ENCODE results near the gene TMEM100. TPM values are rescaled to one million over a fixed set of nuclear protein-coding genes. Genes with fewer than 3 reads are reported as not detected.
A peak's percentile ranks its signal among the peaks of the same experiment; 100 is the strongest.

Gene TMEM100, protein sequence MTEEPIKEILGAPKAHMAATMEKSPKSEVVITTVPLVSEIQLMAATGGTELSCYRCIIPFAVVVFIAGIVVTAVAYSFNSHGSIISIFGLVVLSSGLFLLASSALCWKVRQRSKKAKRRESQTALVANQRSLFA
- total RNA-seq (ENCODE audit: low replicate concordance) = 2.5 and 21.4 TPM in 2 replicates
- long read RNA-seq, partial matches to known transcripts = 0 of 8 reads
- long read RNA-seq, other reads (novel, unspliced or antisense) = 6 of 8 reads

DNA sequence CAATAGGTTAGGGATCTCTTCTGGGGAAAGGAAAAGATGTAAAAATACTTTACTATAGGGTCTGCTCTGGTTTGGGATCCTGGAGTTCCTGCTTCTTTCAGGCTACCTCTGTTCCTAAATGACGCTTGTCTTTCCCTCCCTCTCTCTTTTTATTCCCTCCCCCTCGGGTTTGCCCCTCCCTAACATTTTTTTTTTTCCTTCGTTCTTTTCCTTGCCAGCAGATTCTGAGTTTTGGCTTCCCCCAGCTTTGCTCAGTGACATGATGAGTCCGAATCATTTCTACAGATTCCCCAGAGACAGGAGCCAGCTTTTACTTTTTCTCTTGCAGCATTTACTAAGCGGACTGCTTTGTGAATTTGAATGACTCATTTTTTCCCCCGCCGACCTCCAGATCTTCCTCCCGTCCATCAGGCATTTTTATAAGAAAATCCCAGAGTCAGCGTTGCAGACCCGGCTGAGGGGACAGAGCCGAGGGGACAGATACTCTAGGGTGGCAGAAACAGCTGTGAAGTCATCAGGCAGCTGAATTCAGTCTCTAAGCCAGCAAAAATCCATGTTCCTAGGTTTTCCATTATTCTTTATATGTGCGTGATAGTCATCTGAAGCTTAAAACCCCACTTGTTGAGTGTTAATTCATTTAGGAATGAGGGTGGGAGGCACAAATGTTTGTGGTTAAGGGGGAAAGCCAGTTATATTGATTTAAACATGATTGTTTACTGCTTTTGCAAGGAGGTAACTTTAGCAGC lies at the start of gene TMEM100:
Gene TMEM100 (minus strand): TSS at position 123 of the 746 bp plus-strand sequence. CDS start 1,794 bp downstream, outside the sequence.
- H3K9me3 Mint-ChIP-seq = no peaks in the 10 kb centered on the region
- TF ChIP-seq, protein P1, sequence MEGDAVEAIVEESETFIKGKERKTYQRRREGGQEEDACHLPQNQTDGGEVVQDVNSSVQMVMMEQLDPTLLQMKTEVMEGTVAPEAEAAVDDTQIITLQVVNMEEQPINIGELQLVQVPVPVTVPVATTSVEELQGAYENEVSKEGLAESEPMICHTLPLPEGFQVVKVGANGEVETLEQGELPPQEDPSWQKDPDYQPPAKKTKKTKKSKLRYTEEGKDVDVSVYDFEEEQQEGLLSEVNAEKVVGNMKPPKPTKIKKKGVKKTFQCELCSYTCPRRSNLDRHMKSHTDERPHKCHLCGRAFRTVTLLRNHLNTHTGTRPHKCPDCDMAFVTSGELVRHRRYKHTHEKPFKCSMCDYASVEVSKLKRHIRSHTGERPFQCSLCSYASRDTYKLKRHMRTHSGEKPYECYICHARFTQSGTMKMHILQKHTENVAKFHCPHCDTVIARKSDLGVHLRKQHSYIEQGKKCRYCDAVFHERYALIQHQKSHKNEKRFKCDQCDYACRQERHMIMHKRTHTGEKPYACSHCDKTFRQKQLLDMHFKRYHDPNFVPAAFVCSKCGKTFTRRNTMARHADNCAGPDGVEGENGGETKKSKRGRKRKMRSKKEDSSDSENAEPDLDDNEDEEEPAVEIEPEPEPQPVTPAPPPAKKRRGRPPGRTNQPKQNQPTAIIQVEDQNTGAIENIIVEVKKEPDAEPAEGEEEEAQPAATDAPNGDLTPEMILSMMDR (conservative IDR thresholded peaks at IDR 0.05) = no peak
- no peaks in the 10 kb centered on the region for H3K36me3 Mint-ChIP-seq
- peak within 1 kb of the TSS; percentile 83 for H3K4me3 Mint-ChIP-seq
- H3K27me3 Mint-ChIP-seq = peaks cover 16% of the 10 kb centered on the region
- H3K4me1 Mint-ChIP-seq (ENCODE audit: unreplicated experiment) = peaks cover 60% of the 10 kb centered on the region
- DNase-seq (ENCODE audit: extremely low spot score, unreplicated experiment) = no peak
- peak within 1 kb of the TSS; percentile 52 for H3K27ac Mint-ChIP-seq

DNA sequence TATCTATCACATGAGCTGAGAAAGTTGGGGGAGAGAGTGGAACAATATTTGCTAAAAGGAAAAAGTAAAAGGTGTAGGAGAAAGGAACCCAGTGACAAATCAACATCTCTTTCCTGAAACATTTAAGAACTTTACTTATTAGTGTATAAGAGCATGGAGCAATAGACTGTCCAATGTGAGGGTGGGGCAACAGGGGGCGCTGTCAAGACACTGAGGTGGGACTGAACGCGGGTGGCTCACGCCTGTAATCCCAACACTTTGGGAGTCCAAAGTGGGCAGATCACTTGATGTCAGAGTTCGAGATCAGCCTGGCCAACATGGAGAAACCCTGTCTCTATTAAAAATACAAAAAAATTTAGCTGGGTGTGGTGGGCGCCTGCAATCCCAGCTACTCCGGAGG lies 49.4 kb upstream of the TMEM100 start:
- DNase-seq (ENCODE audit: extremely low spot score, unreplicated experiment) = no peak
- no peak overlapping the region for H3K27ac Mint-ChIP-seq
- H3K27me3 Mint-ChIP-seq = no peaks in the 10 kb centered on the region
- TF ChIP-seq, protein P1 (conservative IDR thresholded peaks at IDR 0.05) = no peak
- H3K9me3 Mint-ChIP-seq = no peaks in the 10 kb centered on the region
- peaks cover 59% of the 10 kb centered on the region for H3K36me3 Mint-ChIP-seq
- H3K4me1 Mint-ChIP-seq (ENCODE audit: unreplicated experiment) = peaks cover 31% of the 10 kb centered on the region
- H3K4me3 Mint-ChIP-seq = no peak overlapping the region

DNA sequence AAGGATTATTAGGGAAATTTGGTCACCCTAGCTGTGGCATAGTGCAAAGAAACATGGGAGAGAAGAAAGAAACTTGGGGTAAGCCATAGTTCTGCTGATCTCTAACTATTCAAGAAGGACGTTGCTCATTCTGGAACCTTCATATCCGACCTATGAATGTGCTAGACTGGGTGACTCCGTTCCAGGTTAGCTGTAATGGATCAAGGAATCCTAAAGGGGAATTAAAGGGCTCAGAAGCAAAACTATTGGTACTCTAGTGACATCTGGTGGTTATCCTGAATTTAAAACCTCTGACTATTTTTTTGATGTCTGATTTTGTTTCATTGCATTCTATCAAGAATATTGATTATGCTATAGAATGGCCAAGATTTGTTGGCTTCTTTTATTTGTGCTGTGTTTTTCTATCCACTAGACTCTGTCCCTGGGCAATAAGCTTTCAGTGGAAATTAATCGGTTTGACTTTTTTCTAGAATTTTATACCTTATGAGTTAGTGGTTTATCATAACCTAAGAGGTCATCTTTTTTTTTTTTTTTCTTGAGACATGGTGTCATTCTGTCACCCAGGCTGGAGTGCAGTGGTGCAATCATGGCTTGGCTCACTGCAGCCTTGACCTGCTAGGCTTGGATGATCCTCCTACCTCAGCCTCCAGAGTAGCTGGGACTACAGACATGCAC lies 47.7 kb upstream of the TMEM100 start:
- Mint-ChIP-seq H3K9me3 (no peaks in the 10 kb centered on the region), H3K4me1 (ENCODE audit: unreplicated experiment) (peaks cover 25% of the 10 kb centered on the region), H3K36me3 (peaks cover 49% of the 10 kb centered on the region), H3K27me3 (no peaks in the 10 kb centered on the region), H3K27ac (no peak overlapping the region), H3K4me3 (no peak overlapping the region)
- DNase-seq (ENCODE audit: extremely low spot score, unreplicated experiment) = no peak
- TF ChIP-seq, protein P1 (conservative IDR thresholded peaks at IDR 0.05) = peak; percentile 86

DNA sequence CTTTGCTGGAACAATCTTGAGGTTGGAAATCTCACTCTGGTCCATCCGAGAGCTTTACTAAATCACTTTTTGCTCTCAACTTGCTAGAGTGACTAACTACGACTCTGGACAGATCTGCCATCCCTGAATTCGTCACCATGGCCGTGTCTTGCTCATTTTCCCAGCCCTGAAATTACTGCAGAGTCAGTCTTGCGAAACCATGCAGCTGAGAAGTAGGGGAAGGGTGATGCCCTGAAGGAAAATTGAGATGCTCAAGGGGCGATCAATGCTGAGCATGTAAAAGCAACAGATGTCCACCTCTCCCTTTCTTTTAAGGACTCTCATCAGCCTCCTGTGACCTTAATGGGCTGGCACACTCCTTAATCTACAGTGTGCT lies 46.9 kb upstream of the TMEM100 start:
- TF ChIP-seq, protein P1 (conservative IDR thresholded peaks at IDR 0.05) = no peak
- Mint-ChIP-seq H3K36me3 (peaks cover 46% of the 10 kb centered on the region), H3K4me3 (no peak overlapping the region), H3K9me3 (no peaks in the 10 kb centered on the region), H3K4me1 (ENCODE audit: unreplicated experiment) (peaks cover 19% of the 10 kb centered on the region), H3K27me3 (no peaks in the 10 kb centered on the region), H3K27ac (no peak overlapping the region)
- DNase-seq (ENCODE audit: extremely low spot score, unreplicated experiment) = no peak

DNA sequence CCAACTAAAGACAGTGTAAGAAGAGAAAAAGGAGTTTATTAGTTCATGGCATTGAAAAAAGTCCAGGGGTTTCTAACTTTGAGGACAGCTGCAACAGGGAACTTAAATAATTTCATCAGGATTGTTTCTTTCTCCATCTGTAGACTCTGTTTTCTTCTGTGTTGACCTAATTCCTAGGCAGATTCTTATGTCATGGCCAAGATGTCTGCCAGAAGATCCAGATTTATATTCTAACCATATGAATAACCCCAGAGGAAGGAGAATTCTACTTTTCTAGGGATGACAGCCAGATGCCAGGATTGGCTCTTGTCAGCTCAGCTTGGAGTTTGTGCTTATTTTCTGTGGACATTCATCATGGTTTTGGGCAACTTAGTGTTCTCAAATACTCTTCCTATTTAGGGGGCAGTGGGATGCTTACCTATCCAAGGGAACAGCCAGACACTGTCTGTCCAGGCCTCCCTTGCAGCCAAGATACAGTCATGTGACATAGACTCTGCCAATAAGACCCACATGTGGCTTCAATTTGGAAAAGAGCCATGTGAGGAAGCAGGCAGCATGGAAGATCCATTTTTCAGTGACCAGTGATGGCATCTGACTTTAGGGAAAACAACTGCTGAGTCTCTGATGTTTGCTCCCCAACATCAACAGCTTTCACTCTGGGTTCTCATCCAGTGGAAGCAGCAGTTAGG lies 46.4 kb upstream of the TMEM100 start:
- H3K27ac Mint-ChIP-seq = no peak overlapping the region
- DNase-seq (ENCODE audit: extremely low spot score, unreplicated experiment) = no peak

More for the DNA sequence above, 46.4 kb upstream of the TMEM100 start:
- no peaks in the 10 kb centered on the region for H3K9me3 Mint-ChIP-seq
- peaks cover 47% of the 10 kb centered on the region for H3K36me3 Mint-ChIP-seq
- TF ChIP-seq, protein P1 (conservative IDR thresholded peaks at IDR 0.05) = no peak
- peaks cover 15% of the 10 kb centered on the region for H3K4me1 Mint-ChIP-seq (ENCODE audit: unreplicated experiment)
- no peaks in the 10 kb centered on the region for H3K27me3 Mint-ChIP-seq
- no peak overlapping the region for H3K4me3 Mint-ChIP-seq

All from type B pancreatic cell (in vitro differentiated cells).